ENCODE measurements around the gene HOXB5. TPM values are rescaled to one million over a fixed set of nuclear protein-coding genes. Genes with fewer than 3 reads are reported as not detected.

The HOXB5 gene
- total RNA-seq, 1 donor from 2014 or later = 2.1 TPM

DNA sequence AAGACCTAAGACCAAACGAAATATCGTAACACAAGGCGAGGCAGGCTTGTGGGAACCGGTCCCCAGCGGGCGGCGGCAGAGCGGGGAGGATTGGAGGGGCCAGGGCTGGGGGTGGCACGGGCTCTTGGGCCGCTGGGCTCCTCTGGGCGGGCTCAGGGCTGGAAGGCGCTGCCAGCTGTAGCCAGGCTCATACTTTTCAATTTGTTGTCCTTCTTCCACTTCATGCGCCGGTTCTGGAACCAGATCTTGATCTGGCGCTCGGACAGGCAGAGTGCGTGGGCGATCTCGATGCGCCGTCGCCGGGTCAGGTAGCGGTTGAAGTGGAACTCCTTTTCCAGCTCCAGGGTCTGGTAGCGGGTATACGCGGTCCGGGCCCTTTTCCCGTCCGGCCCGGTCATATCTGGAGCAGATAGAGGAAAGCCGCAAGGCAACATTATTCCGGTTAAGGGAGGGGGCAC is 1.5 kb downstream of the HOXB5 start:
- no peak for DNase-seq (ENCODE audit: low spot score, unreplicated experiment)
- Mint-ChIP-seq H3K4me1 (ENCODE audit: low read depth) (peaks cover 2% of the 10 kb centered on the region), H3K4me3 (ENCODE audit: low read depth) (peak overlapping the region; percentile 45), H3K36me3 (ENCODE audit: insufficient read depth) (peaks cover 1% of the 10 kb centered on the region), H3K27ac (no peak overlapping the region), H3K27me3 (peaks cover 99% of the 10 kb centered on the region), H3K9me3 (ENCODE audit: low read depth) (no peaks in the 10 kb centered on the region)
- TF ChIP-seq, protein P1, sequence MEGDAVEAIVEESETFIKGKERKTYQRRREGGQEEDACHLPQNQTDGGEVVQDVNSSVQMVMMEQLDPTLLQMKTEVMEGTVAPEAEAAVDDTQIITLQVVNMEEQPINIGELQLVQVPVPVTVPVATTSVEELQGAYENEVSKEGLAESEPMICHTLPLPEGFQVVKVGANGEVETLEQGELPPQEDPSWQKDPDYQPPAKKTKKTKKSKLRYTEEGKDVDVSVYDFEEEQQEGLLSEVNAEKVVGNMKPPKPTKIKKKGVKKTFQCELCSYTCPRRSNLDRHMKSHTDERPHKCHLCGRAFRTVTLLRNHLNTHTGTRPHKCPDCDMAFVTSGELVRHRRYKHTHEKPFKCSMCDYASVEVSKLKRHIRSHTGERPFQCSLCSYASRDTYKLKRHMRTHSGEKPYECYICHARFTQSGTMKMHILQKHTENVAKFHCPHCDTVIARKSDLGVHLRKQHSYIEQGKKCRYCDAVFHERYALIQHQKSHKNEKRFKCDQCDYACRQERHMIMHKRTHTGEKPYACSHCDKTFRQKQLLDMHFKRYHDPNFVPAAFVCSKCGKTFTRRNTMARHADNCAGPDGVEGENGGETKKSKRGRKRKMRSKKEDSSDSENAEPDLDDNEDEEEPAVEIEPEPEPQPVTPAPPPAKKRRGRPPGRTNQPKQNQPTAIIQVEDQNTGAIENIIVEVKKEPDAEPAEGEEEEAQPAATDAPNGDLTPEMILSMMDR (IDR thresholded peaks at IDR 0.05; ENCODE audit: unreplicated experiment) = no peak

DNA sequence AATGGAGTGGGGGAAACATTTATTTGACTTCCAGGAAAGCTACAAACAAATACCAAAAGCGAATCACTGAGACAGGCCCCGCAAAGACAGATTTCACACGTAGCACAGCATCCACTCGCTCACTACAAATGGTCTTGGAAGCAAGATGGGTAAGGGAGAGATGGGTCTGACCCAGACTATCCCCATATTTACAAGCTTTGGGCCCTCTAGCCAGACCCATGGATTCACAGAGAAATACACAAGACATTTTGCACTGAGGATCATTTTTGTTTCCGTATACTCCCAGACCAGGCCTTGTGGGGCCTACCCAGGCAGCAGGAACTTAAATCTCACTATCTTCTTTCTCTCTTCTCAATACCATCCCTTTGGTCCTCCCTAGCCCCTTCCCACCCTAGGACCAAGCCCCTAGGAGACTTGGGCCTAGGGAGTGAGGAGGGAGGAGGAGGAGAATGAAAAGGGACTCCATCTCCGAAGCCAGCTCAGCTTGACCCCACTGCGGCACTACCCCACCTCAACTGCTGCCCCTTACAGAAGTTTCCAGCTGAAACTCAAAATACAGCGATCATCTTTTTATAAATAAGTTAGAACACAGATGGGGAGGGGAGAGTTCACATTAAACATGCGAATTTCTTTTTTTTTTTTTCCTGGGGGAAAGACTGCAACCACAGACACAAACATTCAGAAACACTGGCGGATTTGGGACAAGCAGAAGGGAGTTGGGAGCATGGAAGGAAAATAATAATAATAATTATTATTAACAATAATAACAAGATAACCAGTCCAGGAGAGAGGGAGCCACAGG is 2.1 kb downstream of the HOXB5 start:
- peak overlapping the region; percentile 36 for H3K4me3 Mint-ChIP-seq (ENCODE audit: low read depth)
- TF ChIP-seq, protein P1 (IDR thresholded peaks at IDR 0.05; ENCODE audit: unreplicated experiment) = no peak
- H3K9me3 Mint-ChIP-seq (ENCODE audit: low read depth) = no peaks in the 10 kb centered on the region
- peaks cover 99% of the 10 kb centered on the region for H3K27me3 Mint-ChIP-seq
- H3K27ac Mint-ChIP-seq = peak overlapping the region; percentile 43
- DNase-seq (ENCODE audit: low spot score, unreplicated experiment) = no peak
- H3K4me1 Mint-ChIP-seq (ENCODE audit: low read depth) = peaks cover 2% of the 10 kb centered on the region
- H3K36me3 Mint-ChIP-seq (ENCODE audit: insufficient read depth) = peaks cover 1% of the 10 kb centered on the region

DNA sequence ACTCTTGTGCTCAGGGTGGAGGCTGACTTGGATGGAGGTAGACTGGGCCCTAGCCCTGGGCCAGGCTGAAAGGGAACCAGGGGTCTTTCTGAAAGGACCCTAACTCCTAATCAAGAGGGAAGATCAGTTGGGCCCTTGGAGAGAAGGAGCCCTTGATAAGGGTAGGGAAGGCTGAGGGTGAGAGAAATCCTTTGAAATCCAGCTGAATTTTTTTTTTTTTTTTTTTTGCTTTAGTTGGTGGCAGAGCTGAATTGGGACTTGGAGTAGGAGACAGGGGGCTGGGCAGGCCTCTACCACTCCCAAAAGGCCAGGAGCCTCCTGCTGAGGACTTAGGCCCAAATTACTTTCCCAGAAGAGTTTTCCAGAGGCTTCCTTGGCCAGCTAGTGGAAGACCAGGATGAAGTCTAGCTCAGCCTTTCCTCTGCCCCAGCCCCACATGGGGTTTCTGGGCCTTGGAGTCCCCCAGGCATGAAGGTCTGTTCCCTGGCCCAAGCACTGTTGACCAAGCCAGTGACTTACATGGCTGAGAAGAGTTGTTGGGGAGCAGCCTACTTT is 2.9 kb downstream of the HOXB5 start:
- H3K4me3 Mint-ChIP-seq (ENCODE audit: low read depth) = peak overlapping the region; percentile 63
- TF ChIP-seq, protein P1 (IDR thresholded peaks at IDR 0.05; ENCODE audit: unreplicated experiment) = no peak
- H3K27ac Mint-ChIP-seq = peak overlapping the region; percentile 79
- peaks cover 3% of the 10 kb centered on the region for H3K4me1 Mint-ChIP-seq (ENCODE audit: low read depth)
- H3K36me3 Mint-ChIP-seq (ENCODE audit: insufficient read depth) = peaks cover 1% of the 10 kb centered on the region
- no peaks in the 10 kb centered on the region for H3K9me3 Mint-ChIP-seq (ENCODE audit: low read depth)
- no peak for DNase-seq (ENCODE audit: low spot score, unreplicated experiment)
- H3K27me3 Mint-ChIP-seq = peaks cover 100% of the 10 kb centered on the region

DNA sequence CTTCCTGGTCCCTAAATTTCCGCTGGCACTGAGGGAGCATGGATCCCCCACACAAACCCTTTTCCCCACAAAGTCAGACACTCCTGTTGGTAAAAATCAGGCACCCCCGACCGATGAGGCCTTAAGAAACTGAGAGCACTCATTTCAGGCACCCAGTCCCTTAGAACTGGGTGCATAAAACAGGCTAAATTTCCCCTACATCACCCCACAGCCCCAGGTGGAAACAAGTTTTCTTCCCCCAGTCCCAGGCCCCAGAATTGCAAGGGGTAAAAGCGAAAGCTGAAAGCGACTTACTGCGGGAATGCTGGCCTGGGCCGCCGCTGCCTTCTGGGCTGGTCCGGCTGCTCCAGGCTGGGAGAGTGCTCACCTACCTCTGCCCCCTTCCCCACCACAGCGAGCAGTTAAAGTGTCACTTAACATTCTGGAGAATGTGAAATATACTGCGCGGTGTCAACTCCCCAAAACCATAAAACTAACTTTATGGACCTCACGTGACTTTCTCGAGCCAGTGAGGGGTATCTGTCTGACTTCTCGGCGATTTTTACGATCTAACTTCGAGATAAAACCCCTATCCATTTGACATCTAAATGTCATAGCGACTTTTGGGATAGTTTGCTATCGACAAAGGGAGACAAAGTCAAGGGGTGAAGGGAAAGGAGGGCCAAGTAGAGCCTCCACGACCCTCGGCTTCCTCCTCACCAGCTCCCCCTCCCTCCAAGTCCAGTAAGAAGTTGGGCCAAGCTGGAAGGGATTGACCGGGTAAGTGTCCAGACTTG is 3.6 kb downstream of the HOXB5 start, which contains the start of gene HOXB3:
Gene HOXB3, minus strand, starts transcription at position 411 of the 776 bp plus-strand sequence. CDS start 37,767 bp downstream, outside the sequence.
- TF ChIP-seq, protein P1 (IDR thresholded peaks at IDR 0.05; ENCODE audit: unreplicated experiment) = no peak
- peaks cover 4% of the 10 kb centered on the region for H3K4me1 Mint-ChIP-seq (ENCODE audit: low read depth)
- H3K9me3 Mint-ChIP-seq (ENCODE audit: low read depth) = no peaks in the 10 kb centered on the region
- DNase-seq (ENCODE audit: low spot score, unreplicated experiment) = no peak
- peaks cover 1% of the 10 kb centered on the region for H3K36me3 Mint-ChIP-seq (ENCODE audit: insufficient read depth)
- peak within 1 kb of the TSS; percentile 63 for H3K4me3 Mint-ChIP-seq (ENCODE audit: low read depth)
- H3K27ac Mint-ChIP-seq = peak within 1 kb of the TSS; percentile 79
- H3K27me3 Mint-ChIP-seq = peaks cover 100% of the 10 kb centered on the region

Data from progenitor cell of endocrine pancreas (in vitro differentiated cells).